D721Med (cell line): ENCODE results near the gene CUX1.

Experiments
- DNase-seq: peaks from one replicate; pipeline ENCODE4 v3.0.0; 2011; ENCODE audit warnings: low spot score; ENCODE audit not compliant: insufficient read length
- FAIRE-seq: peaks from 2 replicates; lab custom pipeline; 2011; peaks lifted over from hg19 to GRCh38; lab: Jason Lieb, UNC
- CTCF ChIP-seq: IDR thresholded peaks from 2 replicates; pipeline ENCODE4 v1.5.1; 2012; ENCODE audit warnings: mild to moderate bottlenecking, control low read depth; ENCODE audit not compliant: insufficient read depth; ENCODE audit errors: missing control alignments

CUX1 gene

GRCh38 chr7:101814991-101815825, 2.2 kb upstream of the CUX1 start:
- peak; percentile 23 for TF ChIP-seq CTCF
- FAIRE-seq, result no peak

GRCh38 chr7:101815826-101816594, 1.4 kb upstream of the CUX1 start:
- FAIRE-seq, result no peak
- no peak for DNase-seq
- TF ChIP-seq CTCF, result no peak

More at GRCh38 chr7:101814991-101815825, 2.2 kb upstream of the CUX1 start:
- DNase-seq, result no peak

- DNase-seq, result no peak
- peak; percentile 30 for TF ChIP-seq CTCF
- FAIRE-seq, result no peak
Observed at GRCh38 chr7:101816595-101817470, 593 bp upstream of the CUX1 start.

GRCh38 chr7:101818287-101819071, 1.1 kb downstream of the CUX1 start:
- FAIRE-seq, result no peak
- no peak for TF ChIP-seq CTCF

GRCh38 chr7:101819183-101819582, 1.8 kb downstream of the CUX1 start:
- FAIRE-seq, result no peak
- no peak for DNase-seq
- no peak for TF ChIP-seq CTCF

More at GRCh38 chr7:101818287-101819071, 1.1 kb downstream of the CUX1 start:
- DNase-seq, result no peak

GRCh38 chr7:101819913-101820522, 2.6 kb downstream of the CUX1 start:
- no peak for TF ChIP-seq CTCF
- no peak for DNase-seq
- no peak for FAIRE-seq
